A549 (cell line): ENCODE results near the gene E2F1.

ENCODE experiments used
- BHLHE40 ChIP-seq: IDR thresholded peaks from 2 replicates; pipeline ENCODE4 v1.6.1; 2012; ENCODE audit warnings: low read depth, low read length, inconsistent platforms
- EP300 ChIP-seq, 2 experiments: fragments of >200 bp; sonication (Bioruptor Twin); formaldehyde crosslinking; IDR thresholded peaks; 2 replicates in 1 of 2; 3 replicates in 1 of 2; pipeline ENCODE4 v1.6.1; 2016 to 2017
- HMGXB4 ChIP-seq: fragments of 250-450 bp; sonication (Bioruptor Pico); IDR thresholded peaks from 2 replicates; pipeline ENCODE4 v1.5.0; 2021; ENCODE audit warnings: mild to moderate bottlenecking, moderate library complexity, borderline replicate concordance
- JUN ChIP-seq, 2 experiments: fragments of >200 bp; sonication (Bioruptor Twin); formaldehyde crosslinking; IDR thresholded peaks; 2 replicates in 1 of 2; 3 replicates in 1 of 2; pipeline ENCODE4 v1.6.1; 2016 to 2017
- KDM1A ChIP-seq: fragments of 200-600 bp; sonication (generic); IDR thresholded peaks from 2 replicates; pipeline ENCODE4 v1.6.1; 2016; ENCODE audit warnings: low read depth, mild to moderate bottlenecking
- POLR2A ChIP-seq: IDR thresholded peaks from 2 replicates; pipeline ENCODE4 v1.6.1; 2012; ENCODE audit warnings: mild to moderate bottlenecking, low read length
- RFX5 ChIP-seq: fragments of 450-650 bp; IDR thresholded peaks from 2 replicates; pipeline ENCODE4 v1.7.1; 2014; ENCODE audit warnings: antibody characterized with exemption, mild to moderate bottlenecking, moderate library complexity
- SREBF2 ChIP-seq: fragments of 450-650 bp; IDR thresholded peaks from 2 replicates; pipeline ENCODE4 v1.6.1; 2014; ENCODE audit warnings: mild to moderate bottlenecking, moderate library complexity
- ZFP36 ChIP-seq: fragments of 450-650 bp; IDR thresholded peaks from 2 replicates; pipeline ENCODE4 v1.6.1; 2014; ENCODE audit warnings: borderline replicate concordance; ENCODE audit not compliant: partially characterized antibody
- ZNF302 ChIP-seq: fragments of 250-450 bp; sonication (Bioruptor Pico); IDR thresholded peaks from 2 replicates; pipeline ENCODE4 v1.9.0; 2021; ENCODE audit warnings: inconsistent platforms, mild to moderate bottlenecking, moderate library complexity
- TF ChIP-seq, protein P1 (sequence below): fragments of >200 bp; sonication (Bioruptor Twin); formaldehyde crosslinking; IDR thresholded peaks from 3 replicates; pipeline ENCODE4 v1.5.1; 2016
- TF ChIP-seq, protein P2 (sequence below): fragments of 200-600 bp; sonication (generic); IDR thresholded peaks from 2 replicates; pipeline ENCODE4 v1.6.1; 2016; ENCODE audit warnings: antibody characterized with exemption, mild to moderate bottlenecking, moderate library complexity

DNA sequence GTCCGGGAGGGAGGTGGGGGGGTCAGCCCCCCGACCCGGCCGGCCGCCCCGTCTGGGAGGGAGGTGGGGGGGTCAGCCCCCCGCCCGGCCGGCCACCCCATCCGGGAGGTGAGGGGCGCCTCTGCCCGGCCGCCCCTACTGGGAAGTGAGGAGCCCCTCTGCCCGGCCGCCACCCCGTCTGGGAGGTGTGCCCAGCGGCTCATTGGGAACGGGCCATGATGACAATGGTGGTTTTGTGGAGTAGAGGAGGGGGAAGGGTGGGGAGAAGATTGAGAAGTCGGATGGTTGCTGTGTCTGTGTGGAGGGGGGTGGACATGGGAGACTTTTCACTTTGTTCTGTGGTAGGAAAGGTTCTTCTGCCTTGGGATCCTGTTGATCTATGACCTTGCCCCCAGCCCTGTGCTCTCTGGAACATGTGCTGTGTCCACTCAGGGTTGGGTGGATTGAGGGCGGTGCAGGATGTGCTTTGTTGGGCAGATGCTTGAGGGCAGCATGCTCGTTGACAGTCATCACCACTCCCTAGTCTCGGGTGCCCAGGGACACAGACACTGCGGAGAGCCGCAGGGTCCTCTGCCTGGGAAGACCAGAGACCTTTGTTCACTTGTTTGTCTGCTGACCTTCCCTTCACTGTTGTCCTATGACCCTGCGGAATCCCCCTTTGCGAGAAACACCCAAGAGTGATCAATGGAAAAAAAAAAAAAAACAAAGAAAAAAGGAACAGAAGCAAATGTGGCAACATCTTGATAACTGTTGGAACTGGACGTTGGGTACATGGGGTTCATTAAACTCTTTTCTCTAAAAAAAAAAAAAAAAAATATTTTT, 15.7 kb upstream of the E2F1 start:
- TF ChIP-seq SREBF2 (no peak), HMGXB4 (CRISPR knock-in tag) (no peak), BHLHE40 (no peak), POLR2A (no peak), ZFP36 (no peak), KDM1A (no peak), JUN (IDR thresholded peaks at IDR 0.05) (no peak), ZNF302 (CRISPR knock-in tag) (no peak), EP300 (IDR thresholded peaks at IDR 0.05) (no peak), RFX5 (no peak)
- TF ChIP-seq, protein P1, sequence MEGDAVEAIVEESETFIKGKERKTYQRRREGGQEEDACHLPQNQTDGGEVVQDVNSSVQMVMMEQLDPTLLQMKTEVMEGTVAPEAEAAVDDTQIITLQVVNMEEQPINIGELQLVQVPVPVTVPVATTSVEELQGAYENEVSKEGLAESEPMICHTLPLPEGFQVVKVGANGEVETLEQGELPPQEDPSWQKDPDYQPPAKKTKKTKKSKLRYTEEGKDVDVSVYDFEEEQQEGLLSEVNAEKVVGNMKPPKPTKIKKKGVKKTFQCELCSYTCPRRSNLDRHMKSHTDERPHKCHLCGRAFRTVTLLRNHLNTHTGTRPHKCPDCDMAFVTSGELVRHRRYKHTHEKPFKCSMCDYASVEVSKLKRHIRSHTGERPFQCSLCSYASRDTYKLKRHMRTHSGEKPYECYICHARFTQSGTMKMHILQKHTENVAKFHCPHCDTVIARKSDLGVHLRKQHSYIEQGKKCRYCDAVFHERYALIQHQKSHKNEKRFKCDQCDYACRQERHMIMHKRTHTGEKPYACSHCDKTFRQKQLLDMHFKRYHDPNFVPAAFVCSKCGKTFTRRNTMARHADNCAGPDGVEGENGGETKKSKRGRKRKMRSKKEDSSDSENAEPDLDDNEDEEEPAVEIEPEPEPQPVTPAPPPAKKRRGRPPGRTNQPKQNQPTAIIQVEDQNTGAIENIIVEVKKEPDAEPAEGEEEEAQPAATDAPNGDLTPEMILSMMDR, result no peak
- TF ChIP-seq, protein P2, sequence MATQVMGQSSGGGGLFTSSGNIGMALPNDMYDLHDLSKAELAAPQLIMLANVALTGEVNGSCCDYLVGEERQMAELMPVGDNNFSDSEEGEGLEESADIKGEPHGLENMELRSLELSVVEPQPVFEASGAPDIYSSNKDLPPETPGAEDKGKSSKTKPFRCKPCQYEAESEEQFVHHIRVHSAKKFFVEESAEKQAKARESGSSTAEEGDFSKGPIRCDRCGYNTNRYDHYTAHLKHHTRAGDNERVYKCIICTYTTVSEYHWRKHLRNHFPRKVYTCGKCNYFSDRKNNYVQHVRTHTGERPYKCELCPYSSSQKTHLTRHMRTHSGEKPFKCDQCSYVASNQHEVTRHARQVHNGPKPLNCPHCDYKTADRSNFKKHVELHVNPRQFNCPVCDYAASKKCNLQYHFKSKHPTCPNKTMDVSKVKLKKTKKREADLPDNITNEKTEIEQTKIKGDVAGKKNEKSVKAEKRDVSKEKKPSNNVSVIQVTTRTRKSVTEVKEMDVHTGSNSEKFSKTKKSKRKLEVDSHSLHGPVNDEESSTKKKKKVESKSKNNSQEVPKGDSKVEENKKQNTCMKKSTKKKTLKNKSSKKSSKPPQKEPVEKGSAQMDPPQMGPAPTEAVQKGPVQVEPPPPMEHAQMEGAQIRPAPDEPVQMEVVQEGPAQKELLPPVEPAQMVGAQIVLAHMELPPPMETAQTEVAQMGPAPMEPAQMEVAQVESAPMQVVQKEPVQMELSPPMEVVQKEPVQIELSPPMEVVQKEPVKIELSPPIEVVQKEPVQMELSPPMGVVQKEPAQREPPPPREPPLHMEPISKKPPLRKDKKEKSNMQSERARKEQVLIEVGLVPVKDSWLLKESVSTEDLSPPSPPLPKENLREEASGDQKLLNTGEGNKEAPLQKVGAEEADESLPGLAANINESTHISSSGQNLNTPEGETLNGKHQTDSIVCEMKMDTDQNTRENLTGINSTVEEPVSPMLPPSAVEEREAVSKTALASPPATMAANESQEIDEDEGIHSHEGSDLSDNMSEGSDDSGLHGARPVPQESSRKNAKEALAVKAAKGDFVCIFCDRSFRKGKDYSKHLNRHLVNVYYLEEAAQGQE, result no peak
